GM12801 (cell line): ENCODE measurements around the gene NOM1.

Source experiments
- CTCF ChIP-seq: IDR thresholded peaks from one replicate; pipeline ENCODE4 v1.5.1; 2011; ENCODE audit warnings: control low read depth; ENCODE audit not compliant: insufficient read length; ENCODE audit errors: extremely low read depth

NOM1 gene

GRCh38 chr7:157018328-157018996, 69.0 kb downstream of the NOM1 start:
- TF ChIP-seq CTCF, result no peak

- no peak for TF ChIP-seq CTCF
These were observed 69.6 kb downstream of the NOM1 start for GRCh38 chr7:157018997-157019608.

- TF ChIP-seq CTCF, result no peak
These were observed 70.4 kb downstream of the NOM1 start for GRCh38 chr7:157019718-157020451.

- no peak for TF ChIP-seq CTCF
These were observed 71.1 kb downstream of the NOM1 start for GRCh38 chr7:157020514-157021070.

- no peak for TF ChIP-seq CTCF
These were observed 71.8 kb downstream of the NOM1 start for GRCh38 chr7:157021071-157021870.

GRCh38 chr7:157021871-157022680, 72.6 kb downstream of the NOM1 start:
- TF ChIP-seq CTCF, result no peak
